Mesenchymal stem cell (in vitro differentiated cells and primary cell): ENCODE measurements around the gene CTRB1.
"Not testable (repeated sequence)": the region's sequence is repeated elsewhere in the genome, so short reads cannot be mapped to it uniquely, and the experiment has no call there.

Source experiments
- DNase-seq: peaks from one replicate; pipeline ENCODE4 v3.0.0-alpha.2; 2013
- H2AFZ ChIP-seq: one replicate; pipeline ENCODE4 v1.6.1; 2013; ENCODE audit warnings: low read depth, mild to moderate bottlenecking, control low read depth, inconsistent platforms, low read length, moderate library complexity
- H2AK5ac ChIP-seq: 2 replicates; pipeline ENCODE4 v1.6.1; 2013; ENCODE audit warnings: low read length, moderate library complexity, mild to moderate bottlenecking, inconsistent platforms; ENCODE audit not compliant: severe bottlenecking
- H2BK120ac ChIP-seq: one replicate; pipeline ENCODE4 v1.6.1; 2013; ENCODE audit warnings: low read depth, mild to moderate bottlenecking, inconsistent platforms, low read length, moderate library complexity
- H2BK12ac ChIP-seq, 2 experiments: one replicate each; pipeline ENCODE4 v1.6.1; 2013; ENCODE audit warnings: inconsistent platforms in 2 of 2, low read length in 2 of 2, mild to moderate bottlenecking in 2 of 2, moderate library complexity in 2 of 2, control low read depth in 1 of 2
- H2BK15ac ChIP-seq: one replicate; pipeline ENCODE4 v1.6.1; 2013; ENCODE audit warnings: mild to moderate bottlenecking, low read depth, inconsistent platforms; ENCODE audit not compliant: poor library complexity, severe bottlenecking
- H2BK5ac ChIP-seq: 2 replicates; pipeline ENCODE4 v1.6.1; 2013; ENCODE audit warnings: low read depth, mild to moderate bottlenecking, low read length, control low read depth, inconsistent platforms; ENCODE audit not compliant: poor library complexity, severe bottlenecking
- H3K14ac ChIP-seq, 2 experiments: one replicate each; pipeline ENCODE4 v1.6.1; 2013; ENCODE audit warnings: inconsistent platforms in 2 of 2, low read length in 2 of 2, control low read depth in 1 of 2, mild to moderate bottlenecking in 1 of 2, moderate library complexity in 1 of 2
- H3K18ac ChIP-seq, 2 experiments: one replicate each; pipeline ENCODE4 v1.6.1; 2013; ENCODE audit warnings: inconsistent platforms in 2 of 2, low read length in 2 of 2, control low read depth in 1 of 2, low read depth in 1 of 2, mild to moderate bottlenecking in 1 of 2
- H3K23ac ChIP-seq, 2 experiments: one replicate each; pipeline ENCODE4 v1.6.1; 2013; ENCODE audit warnings: inconsistent platforms in 2 of 2, low read length in 2 of 2, mild to moderate bottlenecking in 2 of 2, moderate library complexity in 2 of 2, control low read depth in 1 of 2
- H3K27ac ChIP-seq: 2 replicates; pipeline ENCODE4 v1.5.1; 2013; ENCODE audit warnings: mild to moderate bottlenecking, moderate library complexity, low read length, control low read depth, inconsistent platforms; ENCODE audit not compliant: poor library complexity, severe bottlenecking
- H3K27me3 ChIP-seq, 2 experiments: 2 replicates each; pipeline versions ENCODE4 v1.6.1 to v1.7.0; 2013; ENCODE audit warnings: low read length in 2 of 2, mild to moderate bottlenecking in 2 of 2, moderate library complexity in 2 of 2, control low read depth in 1 of 2, inconsistent platforms in 1 of 2; ENCODE audit not compliant: control insufficient read depth in 1 of 2, insufficient read depth in 1 of 2
- H3K36me3 ChIP-seq, 2 experiments: 2 replicates each; pipeline versions ENCODE4 v1.6.1 to v1.7.0; 2013; ENCODE audit warnings: low read length in 2 of 2, control low read depth in 1 of 2, inconsistent platforms in 1 of 2, low read depth in 1 of 2, mild to moderate bottlenecking in 1 of 2; ENCODE audit not compliant: insufficient read depth in 2 of 2, control insufficient read depth in 1 of 2
- H3K4ac ChIP-seq, 2 experiments: one replicate each; pipeline ENCODE4 v1.6.1; 2013; ENCODE audit warnings: inconsistent platforms in 2 of 2, low read length in 2 of 2, mild to moderate bottlenecking in 2 of 2, moderate library complexity in 2 of 2, control low read depth in 1 of 2, low read depth in 1 of 2
- H3K4me1 ChIP-seq: 2 replicates; pipeline ENCODE4 v1.6.1; 2013; ENCODE audit warnings: low read depth, low read length, control low read depth; ENCODE audit not compliant: control insufficient read depth, insufficient read depth
- H3K4me2 ChIP-seq: 2 replicates; pipeline ENCODE4 v1.6.1; 2013; ENCODE audit warnings: low read length, mild to moderate bottlenecking, inconsistent platforms; ENCODE audit not compliant: poor library complexity, severe bottlenecking
- H3K4me3 ChIP-seq, 2 experiments: 2 replicates each; pipeline versions ENCODE4 v1.5.1 to v1.7.0; 2013; ENCODE audit warnings: low read length in 2 of 2, mild to moderate bottlenecking in 2 of 2, control low read depth in 1 of 2, low read depth in 1 of 2; ENCODE audit not compliant: insufficient read depth in 1 of 2
- H3K79me1 ChIP-seq: replicated peaks from 2 replicates; pipeline ENCODE4 v1.6.1; 2013; ENCODE audit warnings: mild to moderate bottlenecking, control low read depth, low read length, inconsistent platforms; ENCODE audit not compliant: poor library complexity, severe bottlenecking
- H3K9ac ChIP-seq: 2 replicates; pipeline ENCODE4 v1.7.0; 2013; ENCODE audit warnings: mild to moderate bottlenecking, low read length, moderate library complexity
- H3K9me3 ChIP-seq: 2 replicates; pipeline ENCODE4 v1.7.0; 2013; ENCODE audit warnings: mild to moderate bottlenecking, low read length; ENCODE audit not compliant: control insufficient read depth
- H4K8ac ChIP-seq: one replicate; pipeline ENCODE4 v1.6.1; 2013; ENCODE audit warnings: inconsistent platforms, mild to moderate bottlenecking, low read length, moderate library complexity
- H4K91ac ChIP-seq: one replicate; pipeline ENCODE4 v1.6.1; 2013; ENCODE audit warnings: mild to moderate bottlenecking, low read length, inconsistent platforms
- WGBS: methylation state at CpG from one replicate; pipeline ENCODE4 v1.1.7; 2013; ENCODE audit warnings: mixed read lengths; 5-methylcytosine and 5-hydroxymethylcytosine counted together

CTRB1 gene

GRCh38 chr16:75223129-75223528, 4.3 kb downstream of the CTRB1 start:
- Histone ChIP-seq H3K4me1 (peaks cover 25% of the 10 kb centered on the region), H3K36me3 (peaks cover 12 to 18% of the 10 kb centered on the region in 2 experiments)
- H2BK15ac ChIP-seq, H3K4me2 ChIP-seq, H3K4ac ChIP-seq, H3K27me3 ChIP-seq, H3K4me3 ChIP-seq, H2BK5ac ChIP-seq, H2AFZ ChIP-seq, H3K18ac ChIP-seq, H3K14ac ChIP-seq, H4K8ac ChIP-seq, H3K23ac ChIP-seq, H3K9ac ChIP-seq, H3K79me1 ChIP-seq, H2BK12ac ChIP-seq, H2BK120ac ChIP-seq, H3K27ac ChIP-seq, DNase-seq, H2AK5ac ChIP-seq, H3K9me3 ChIP-seq, H4K91ac ChIP-seq: not testable (repeated sequence)
- WGBS: no CpG with 5 or more reads among the region's 20 CpGs

- peaks cover 0 to 8% of the 10 kb centered on the region in 2 experiments for H3K27me3 ChIP-seq
- WGBS: 93% methylated on average over 20 of the region's 20 CpGs
- no peak overlapping the region for H3K18ac ChIP-seq
- no peak overlapping the region for H3K4me3 ChIP-seq
- H3K4me1 ChIP-seq: peaks cover 36% of the 10 kb centered on the region
- peak overlapping the region in 1 of 2 experiments; percentile 23 for H3K23ac ChIP-seq
- H3K79me1 ChIP-seq: peaks cover 14% of the 10 kb centered on the region
- H2BK15ac ChIP-seq: no peak overlapping the region
- H2BK120ac ChIP-seq: no peak overlapping the region
- H3K9ac ChIP-seq: no peak overlapping the region
- no peak overlapping the region for H4K91ac ChIP-seq
- no peak overlapping the region for H2BK12ac ChIP-seq
- no peak overlapping the region for H4K8ac ChIP-seq
- H3K4ac ChIP-seq: no peak overlapping the region
- H2AK5ac ChIP-seq: no peak overlapping the region
- H2BK5ac ChIP-seq: no peak overlapping the region
- H3K27ac ChIP-seq: peak overlapping the region; percentile 14
- no peaks in the 10 kb centered on the region for H3K9me3 ChIP-seq
- DNase-seq: no peak
- H3K4me2 ChIP-seq: no peak overlapping the region
- no peak overlapping the region for H2AFZ ChIP-seq
- H3K14ac ChIP-seq: no peak overlapping the region
- peaks cover 25 to 31% of the 10 kb centered on the region in 2 experiments for H3K36me3 ChIP-seq
These were observed 5.7 kb downstream of the CTRB1 start for GRCh38 chr16:75224306-75225082.

- Histone ChIP-seq H3K9ac (no peak overlapping the region), H3K14ac (no peak overlapping the region), H2BK12ac (no peak overlapping the region), H2AK5ac (no peak overlapping the region), H3K4me3 (no peak overlapping the region), H2AFZ (no peak overlapping the region), H3K18ac (no peak overlapping the region), H3K4me2 (no peak overlapping the region), H3K27ac (peak overlapping the region; percentile 14), H3K4ac (no peak overlapping the region), H2BK15ac (no peak overlapping the region), H3K9me3 (no peaks in the 10 kb centered on the region), H3K4me1 (peaks cover 42% of the 10 kb centered on the region), H3K36me3 (peaks cover 31 to 37% of the 10 kb centered on the region in 2 experiments), H4K8ac (no peak overlapping the region), H3K27me3 (peaks cover 0 to 8% of the 10 kb centered on the region in 2 experiments), H3K79me1 (peaks cover 17% of the 10 kb centered on the region), H4K91ac (no peak overlapping the region), H2BK5ac (no peak overlapping the region), H3K23ac (peak overlapping the region in 1 of 2 experiments; percentile 38), H2BK120ac (no peak overlapping the region)
- peak; percentile 48 for DNase-seq
- 79% methylated on average over 12 of the region's 12 CpGs for WGBS
These were observed 6.3 kb downstream of the CTRB1 start for GRCh38 chr16:75225092-75225491.

GRCh38 chr16:75225678-75226515, 7.1 kb downstream of the CTRB1 start:
- WGBS: 86% methylated on average over 25 of the region's 26 CpGs

More at GRCh38 chr16:75225678-75226515, 7.1 kb downstream of the CTRB1 start:
- H3K4me3 ChIP-seq: no peak overlapping the region
- peaks cover 38 to 45% of the 10 kb centered on the region in 2 experiments for H3K36me3 ChIP-seq
- no peak overlapping the region for H3K18ac ChIP-seq
- no peak overlapping the region for H3K14ac ChIP-seq
- DNase-seq: peak; percentile 3
- no peak overlapping the region for H2BK120ac ChIP-seq
- H2AFZ ChIP-seq: no peak overlapping the region
- H3K27me3 ChIP-seq: peaks cover 0 to 8% of the 10 kb centered on the region in 2 experiments
- H2AK5ac ChIP-seq: no peak overlapping the region
- H3K4me2 ChIP-seq: no peak overlapping the region
- H4K8ac ChIP-seq: no peak overlapping the region
- peaks cover 17% of the 10 kb centered on the region for H3K79me1 ChIP-seq
- no peak overlapping the region for H3K9ac ChIP-seq
- H3K4ac ChIP-seq: no peak overlapping the region
- H4K91ac ChIP-seq: no peak overlapping the region
- H3K23ac ChIP-seq: no peak overlapping the region
- no peak overlapping the region for H2BK5ac ChIP-seq
- H3K9me3 ChIP-seq: no peaks in the 10 kb centered on the region
- no peak overlapping the region for H3K27ac ChIP-seq
- no peak overlapping the region for H2BK15ac ChIP-seq
- peaks cover 43% of the 10 kb centered on the region for H3K4me1 ChIP-seq
- H2BK12ac ChIP-seq: no peak overlapping the region
